SIG-M5 treated with dmso at 0.1 percent for 504 hours (cell line): ENCODE data around the gene MACROD2.

Experiments
- DNase-seq: peaks from one replicate; lab custom pipeline; 2025; ENCODE audit not compliant: unreplicated experiment; lab: John Stamatoyannopoulos, UW

The MACROD2 gene

GRCh38 chr20:14633507-14633906 is 638.2 kb downstream of the MACROD2 start:
- no peak for DNase-seq

DNA sequence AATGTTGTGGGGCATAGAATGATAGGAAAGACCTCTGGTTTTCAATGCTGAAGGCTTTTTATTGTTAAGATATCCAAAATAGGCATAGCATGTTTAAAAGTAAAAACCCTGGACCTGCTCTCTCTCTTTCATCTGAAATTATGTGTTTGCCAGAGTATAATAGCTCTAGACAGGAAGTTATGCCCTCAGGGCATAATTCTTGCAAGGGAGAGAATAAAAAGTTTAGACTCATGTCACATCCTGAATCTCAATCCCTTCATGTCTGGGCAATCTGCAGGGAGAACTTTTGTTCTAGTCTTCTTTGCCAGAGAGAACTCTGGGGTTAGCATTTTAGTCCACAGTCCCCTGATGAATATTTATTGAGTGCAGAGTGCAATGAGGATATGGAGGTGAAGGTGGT is 639.3 kb downstream of the MACROD2 start:
- DNase-seq = no peak

GRCh38 chr20:14637441-14637840 is 642.1 kb downstream of the MACROD2 start:
- no peak for DNase-seq

GRCh38 chr20:14643146-14643545 is 647.8 kb downstream of the MACROD2 start:
- no peak for DNase-seq

- no peak for DNase-seq
Observed at GRCh38 chr20:14643556-14643955, 648.2 kb downstream of the MACROD2 start.

GRCh38 chr20:14644306-14645097 is 649.2 kb downstream of the MACROD2 start:
- no peak for DNase-seq

- DNase-seq = no peak
Observed at GRCh38 chr20:14647016-14647415, 651.7 kb downstream of the MACROD2 start.

GRCh38 chr20:14649662-14650061 is 654.3 kb downstream of the MACROD2 start:
- no peak for DNase-seq

- DNase-seq = no peak
Observed at GRCh38 chr20:14657266-14658005, 662.1 kb downstream of the MACROD2 start.

DNA sequence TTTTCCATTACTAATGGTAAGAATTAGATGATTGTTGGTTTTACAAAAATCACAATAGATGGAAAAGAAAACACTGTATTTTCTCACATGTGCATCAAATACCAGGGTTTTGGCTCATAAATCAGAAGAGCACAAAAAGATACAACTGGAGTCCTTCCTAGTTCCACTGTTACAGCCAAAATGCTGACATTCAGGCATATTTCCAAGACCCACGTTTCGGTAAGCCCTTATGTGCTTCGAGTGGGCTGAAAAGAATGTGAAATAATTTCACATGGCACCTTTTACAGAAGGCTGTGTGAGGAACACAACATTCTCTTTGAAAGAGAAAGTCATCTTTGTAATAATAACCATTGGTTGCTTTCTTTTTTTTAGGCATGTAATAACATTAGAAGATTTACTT is 668.8 kb downstream of the MACROD2 start:
- no peak for DNase-seq

- no peak for DNase-seq
Observed at GRCh38 chr20:14666696-14667095, 671.4 kb downstream of the MACROD2 start.

DNA sequence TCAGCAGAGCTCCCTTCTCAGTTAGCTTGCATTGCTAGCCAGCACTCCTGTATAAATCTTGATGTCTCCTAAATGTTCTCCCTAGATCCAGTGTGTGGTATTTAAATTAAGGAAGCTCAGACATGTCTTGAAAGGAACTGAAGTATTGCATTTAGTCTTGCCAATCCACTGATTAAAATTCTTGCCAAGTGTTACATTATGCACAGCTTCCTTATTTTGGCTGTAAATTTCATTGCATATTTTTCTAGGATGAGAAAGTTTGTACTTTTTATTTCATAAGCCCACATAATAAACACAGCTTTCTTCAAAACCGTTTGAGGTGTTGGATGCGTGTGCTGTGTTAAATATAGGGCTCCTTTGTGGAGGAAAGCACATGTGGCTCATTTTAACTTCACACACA is 671.9 kb downstream of the MACROD2 start:
- no peak for DNase-seq

DNA sequence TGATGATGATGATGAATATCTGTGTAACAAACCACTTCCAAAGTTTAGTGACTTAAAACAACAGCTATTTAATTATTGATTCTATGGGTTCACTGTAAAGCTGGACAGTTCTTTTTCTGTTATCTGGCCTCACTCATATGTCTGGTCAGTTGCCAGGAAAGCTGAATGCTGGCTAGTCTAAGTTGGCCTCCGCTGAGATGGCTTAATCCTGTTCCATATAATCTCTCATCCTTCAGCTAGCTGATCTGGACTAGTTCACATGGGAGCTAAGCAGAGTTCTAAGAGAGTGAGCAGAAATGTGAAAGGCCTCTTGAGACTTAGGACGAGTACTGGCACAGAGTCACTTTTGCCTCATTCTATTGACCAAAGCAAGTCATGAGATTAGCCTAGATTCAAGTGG is 676.8 kb downstream of the MACROD2 start:
- no peak for DNase-seq

DNA sequence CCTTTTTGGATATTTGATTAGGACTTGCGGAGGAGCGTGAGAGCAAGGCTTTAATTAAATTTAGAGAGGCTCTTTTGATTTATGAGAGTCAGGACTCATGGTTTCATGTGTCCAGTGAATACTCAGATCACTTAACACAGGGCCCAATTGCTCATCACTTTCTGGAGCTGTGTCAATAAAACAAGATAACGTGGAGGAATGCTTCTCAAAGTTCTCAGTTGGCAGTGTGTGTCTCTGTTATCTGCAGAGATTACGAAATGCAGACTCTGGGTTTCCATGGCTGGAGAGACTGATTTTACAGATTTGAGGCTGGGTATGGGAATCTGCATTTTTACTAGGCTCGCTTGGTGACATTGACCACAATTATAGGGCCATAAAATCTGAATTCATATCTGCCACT is 677.8 kb downstream of the MACROD2 start:
- DNase-seq = no peak

GRCh38 chr20:14677455-14677854 is 682.1 kb downstream of the MACROD2 start:
- DNase-seq = no peak

- no peak for DNase-seq
Observed at GRCh38 chr20:14685183-14685582, 689.9 kb downstream of the MACROD2 start.

DNA sequence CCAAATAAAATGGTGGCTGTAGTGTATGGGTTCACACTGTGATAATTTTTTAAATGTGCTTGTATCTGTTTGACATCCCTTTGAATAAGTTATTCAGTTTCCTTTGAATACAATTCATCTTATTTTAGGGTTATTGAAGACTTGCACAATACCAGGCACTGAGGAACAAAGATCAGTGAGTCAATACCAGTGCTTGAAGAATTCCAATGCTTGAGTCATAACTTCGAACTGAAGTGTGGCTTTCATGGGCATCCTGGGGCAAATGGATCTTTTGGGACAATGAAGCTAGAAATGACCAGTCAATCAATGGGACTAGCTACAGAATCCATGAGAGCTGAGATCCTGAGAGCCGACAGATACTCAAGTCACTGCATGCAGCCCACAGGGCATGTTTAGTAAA is 692.0 kb downstream of the MACROD2 start:
- no peak for DNase-seq

DNA sequence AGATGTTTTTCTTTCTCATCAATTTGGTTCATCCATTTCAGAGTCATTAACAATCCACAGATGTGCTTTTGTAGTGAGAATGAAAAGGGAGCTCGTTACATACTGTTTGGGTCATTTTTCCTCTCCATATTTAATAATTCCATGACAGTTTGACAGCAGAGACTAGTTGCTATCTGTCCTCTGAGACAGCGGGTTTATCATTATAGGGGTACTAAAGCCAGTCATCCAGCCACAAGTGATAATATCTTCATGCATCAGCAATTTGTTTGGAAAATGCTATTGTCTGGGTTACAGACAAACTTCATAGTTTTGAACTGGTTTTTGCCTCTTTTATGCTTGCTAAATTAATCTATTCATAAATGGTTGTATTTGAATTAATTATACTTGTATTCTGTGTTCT is 692.7 kb downstream of the MACROD2 start:
- no peak for DNase-seq

DNA sequence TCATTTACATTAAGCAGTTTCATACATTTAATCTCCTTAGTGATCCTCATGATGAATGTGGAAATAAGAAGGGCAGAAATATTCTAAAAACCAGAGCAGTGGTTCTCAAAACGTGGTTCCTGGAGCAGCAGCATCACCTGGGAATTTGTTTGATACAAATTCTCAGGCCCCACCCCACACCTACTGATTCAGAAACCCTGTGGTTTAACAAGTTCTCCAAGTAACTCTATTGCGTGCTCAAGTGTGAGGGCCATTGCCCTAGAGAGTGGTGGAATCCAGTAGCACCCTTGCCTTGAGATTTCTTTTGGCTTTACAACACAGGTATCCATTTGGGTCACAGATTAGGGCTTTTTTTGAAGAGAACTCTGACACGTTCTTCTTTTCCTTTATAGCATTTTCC is 696.7 kb downstream of the MACROD2 start:
- no peak for DNase-seq

DNA sequence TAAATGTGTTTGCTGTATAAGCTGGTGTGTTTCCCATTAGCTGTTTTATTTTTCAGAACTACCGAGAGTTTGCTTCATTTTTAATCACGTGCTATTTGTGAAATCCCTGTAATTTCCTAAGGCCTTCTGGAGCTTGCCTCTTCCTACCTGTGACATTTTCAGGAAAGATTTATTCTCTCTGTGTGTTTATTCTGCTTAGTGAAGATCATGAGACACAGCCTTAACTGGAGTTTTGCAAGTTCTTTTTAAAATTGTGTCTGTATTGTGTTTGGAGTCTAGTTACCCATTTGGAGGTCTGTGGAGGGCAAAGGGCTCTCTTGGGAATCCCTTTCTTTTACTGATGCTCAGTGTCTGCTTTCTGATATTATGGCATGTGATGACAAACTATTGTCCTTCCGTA is 701.2 kb downstream of the MACROD2 start:
- DNase-seq = no peak

GRCh38 chr20:14696937-14697336 is 701.6 kb downstream of the MACROD2 start:
- DNase-seq = no peak

DNA sequence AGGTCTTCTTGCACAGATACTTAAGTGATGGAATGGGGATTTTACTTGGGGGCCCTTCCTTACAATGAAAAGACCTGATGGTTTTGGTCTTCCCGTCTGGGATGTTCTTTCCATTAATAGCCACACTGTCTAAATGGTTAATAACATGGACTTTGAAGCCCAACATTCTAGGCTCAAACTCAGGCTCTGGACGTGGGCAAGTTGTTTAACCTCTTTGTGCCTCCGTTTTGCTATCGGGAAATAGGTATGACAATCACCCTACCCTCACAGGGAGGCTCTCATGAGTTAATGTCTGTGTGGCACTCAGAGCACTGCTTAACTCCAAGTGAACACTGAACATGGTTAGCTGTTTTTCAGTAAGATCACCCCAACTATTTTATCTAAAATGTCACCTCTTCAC is 702.8 kb downstream of the MACROD2 start:
- no peak for DNase-seq
